CD4-positive, alpha-beta T cell treated with Interferon gamma for 1 hour (primary cell): ENCODE data around the gene PCDHGA6.
"Not testable (repeated sequence)": the region's sequence is repeated elsewhere in the genome, so short reads cannot be mapped to it uniquely, and the experiment has no call there.

Experiments used
- DNase-seq: peaks from one replicate; pipeline ENCODE4 v3.0.0-alpha.2; 2020

The PCDHGA6 gene

DNA sequence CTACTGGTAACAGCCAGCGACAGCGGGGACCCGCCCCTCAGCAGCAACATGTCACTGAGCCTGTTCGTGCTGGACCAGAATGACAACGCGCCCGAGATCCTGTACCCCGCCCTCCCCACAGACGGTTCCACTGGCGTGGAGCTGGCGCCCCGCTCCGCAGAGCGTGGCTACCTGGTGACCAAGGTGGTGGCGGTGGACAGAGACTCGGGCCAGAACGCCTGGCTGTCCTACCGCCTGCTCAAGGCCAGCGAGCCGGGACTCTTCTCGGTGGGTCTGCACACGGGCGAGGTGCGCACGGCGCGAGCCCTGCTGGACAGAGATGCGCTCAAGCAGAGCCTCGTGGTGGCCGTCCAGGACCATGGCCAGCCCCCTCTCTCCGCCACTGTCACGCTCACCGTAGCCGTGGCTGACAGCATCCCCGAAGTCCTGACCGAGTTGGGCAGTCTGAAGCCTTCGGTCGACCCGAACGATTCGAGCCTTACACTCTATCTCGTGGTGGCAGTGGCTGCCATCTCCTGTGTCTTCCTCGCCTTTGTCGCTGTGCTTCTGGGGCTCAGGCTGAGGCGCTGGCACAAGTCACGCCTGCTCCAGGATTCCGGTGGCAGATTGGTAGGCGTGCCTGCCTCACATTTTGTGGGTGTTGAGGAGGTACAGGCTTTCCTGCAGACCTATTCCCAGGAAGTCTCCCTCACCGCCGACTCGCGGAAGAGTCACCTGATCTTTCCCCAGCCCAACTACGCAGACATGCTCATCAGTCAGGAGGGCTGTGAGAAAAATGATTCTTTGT is 20.9 kb downstream of the PCDHGA6 start:
- DNase-seq = not testable (repeated sequence)

- peak; percentile 30 for DNase-seq
These were observed 24.3 kb downstream of the PCDHGA6 start, which contains the start of gene PCDHGB5 for GRCh38 chr5:141397756-141398551. Gene PCDHGB5, plus strand, starts transcription at chr5:141397947. Its CDS starts 181 bp downstream, at chr5:141398128.

- DNase-seq = no peak
These were observed 24.9 kb downstream of the PCDHGA6 start for GRCh38 chr5:141398608-141399007.

- no peak for DNase-seq
These were observed 26.0 kb downstream of the PCDHGA6 start for GRCh38 chr5:141399555-141400258.

DNA sequence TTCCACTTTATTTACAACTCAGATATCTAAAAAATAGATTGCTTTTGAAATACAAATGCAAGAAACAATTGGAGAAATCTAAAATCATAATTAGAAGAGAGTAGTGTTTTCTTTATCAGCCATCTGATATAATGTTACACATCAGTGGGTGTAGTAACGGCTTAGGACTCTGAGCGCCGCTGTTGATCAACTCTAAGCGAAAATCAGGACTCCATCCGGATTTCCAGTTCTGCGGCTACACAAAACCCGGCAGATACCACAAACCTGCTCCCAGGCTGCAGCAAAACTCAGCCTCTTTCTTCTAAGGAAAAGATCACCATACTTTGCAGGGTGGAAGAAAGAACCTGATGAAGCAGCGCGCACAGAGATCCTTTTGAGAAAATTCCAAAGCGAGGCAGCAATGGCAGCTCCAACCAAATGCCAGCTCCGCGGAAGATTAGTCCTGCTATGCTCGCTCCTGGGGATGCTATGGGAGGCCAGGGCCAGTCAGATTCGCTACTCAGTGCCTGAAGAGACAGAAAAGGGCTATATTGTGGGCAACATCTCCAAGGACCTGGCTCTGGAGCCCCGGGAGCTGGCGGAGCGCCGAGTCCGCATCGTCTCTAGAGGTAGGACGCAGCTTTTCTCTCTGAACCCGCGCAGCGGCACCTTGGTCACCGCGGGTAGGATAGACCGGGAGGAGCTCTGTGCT is 29.0 kb downstream of the PCDHGA6 start, which contains the start of gene PCDHGA9:
Gene PCDHGA9 (plus strand): TSS at position 226 of the 691 bp plus-strand sequence. CDS start 175 bp downstream, at position 401.
- DNase-seq = no peak

- DNase-seq = no peak
These were observed 29.7 kb downstream of the PCDHGA6 start for GRCh38 chr5:141403387-141403786.

DNA sequence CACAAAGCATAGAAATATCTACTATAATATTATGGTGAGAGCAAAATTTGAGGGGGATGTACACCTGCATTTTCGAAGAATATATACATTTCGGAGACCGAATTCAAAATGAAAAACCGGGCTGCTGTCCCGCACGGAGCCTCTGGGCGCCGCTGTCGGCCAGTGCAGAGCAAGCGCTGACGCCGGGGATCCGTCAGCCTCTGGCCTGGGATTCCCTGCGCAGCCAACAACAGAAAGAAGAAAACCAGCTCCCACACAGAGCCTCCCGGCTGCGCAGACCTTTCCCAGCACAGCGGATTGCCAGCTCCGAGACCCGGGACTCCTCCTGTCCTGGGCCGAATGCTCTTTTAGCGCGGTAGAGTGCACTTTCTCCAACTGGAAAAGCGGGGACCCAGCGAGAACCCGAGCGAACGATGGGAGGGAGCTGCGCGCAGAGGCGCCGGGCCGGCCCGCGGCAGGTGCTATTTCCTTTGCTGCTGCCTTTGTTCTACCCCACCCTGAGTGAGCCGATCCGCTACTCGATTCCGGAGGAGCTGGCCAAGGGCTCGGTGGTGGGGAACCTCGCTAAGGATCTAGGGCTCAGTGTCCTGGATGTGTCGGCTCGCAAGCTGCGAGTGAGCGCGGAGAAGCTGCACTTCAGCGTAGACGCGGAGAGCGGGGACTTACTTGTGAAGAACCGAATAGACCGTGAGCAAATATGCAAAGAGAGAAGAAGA is 34.3 kb downstream of the PCDHGA6 start, which contains the start of gene PCDHGB6:
Gene PCDHGB6 (plus strand): TSS at position 232 of the 716 bp plus-strand sequence. CDS start 182 bp downstream, at position 414.
- peak; percentile 28 for DNase-seq

- DNase-seq = no peak
These were observed 36.1 kb downstream of the PCDHGA6 start for GRCh38 chr5:141409598-141410306.

DNA sequence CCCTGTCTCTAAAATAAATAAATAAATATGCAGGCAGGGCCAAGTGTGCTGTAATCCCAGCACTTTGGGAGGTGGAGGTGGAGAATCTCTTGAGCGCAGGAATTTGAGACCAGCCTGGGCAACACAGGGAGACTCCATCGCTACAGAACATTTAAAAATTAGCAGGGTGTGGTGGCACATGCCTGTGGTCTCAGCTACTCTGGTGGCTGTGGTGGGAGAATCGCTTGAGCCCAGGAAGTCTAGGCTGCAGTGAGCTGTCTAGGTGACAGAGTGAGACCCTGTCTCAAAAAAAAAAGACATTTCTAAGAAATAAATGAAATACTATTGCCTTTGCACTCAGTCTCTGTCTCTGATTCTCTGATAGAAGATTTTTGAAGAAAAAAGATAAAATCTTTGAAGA is 37.9 kb downstream of the PCDHGA6 start:
- no peak for DNase-seq

DNA sequence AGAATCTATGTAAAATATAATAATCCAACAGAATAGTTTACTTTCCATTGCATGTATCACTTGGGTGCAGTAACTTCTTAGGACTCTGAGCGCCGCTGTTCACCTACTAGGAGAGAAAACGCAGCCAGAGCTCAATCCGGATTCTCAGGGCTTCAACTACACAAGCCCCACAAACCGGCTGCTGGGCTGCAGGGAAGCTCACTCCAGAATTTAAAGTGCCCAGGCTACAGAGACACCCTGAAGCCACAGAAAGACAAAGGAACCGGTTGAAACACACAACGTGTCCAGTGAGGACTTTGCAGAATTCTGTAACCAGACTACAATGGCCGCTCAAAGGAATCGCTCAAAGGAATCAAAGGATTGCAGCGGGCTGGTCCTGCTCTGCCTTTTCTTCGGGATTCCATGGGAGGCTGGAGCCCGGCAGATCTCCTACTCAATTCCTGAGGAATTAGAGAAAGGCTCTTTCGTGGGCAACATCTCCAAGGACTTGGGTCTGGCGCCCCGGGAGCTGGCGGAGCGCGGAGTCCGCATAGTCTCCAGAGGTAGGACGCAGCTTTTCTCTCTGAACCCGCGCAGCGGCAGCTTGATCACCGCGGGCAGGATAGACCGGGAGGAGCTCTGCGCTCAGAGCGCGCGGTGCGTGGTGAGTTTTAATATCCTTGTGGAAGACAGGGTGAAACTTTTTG is 39.3 kb downstream of the PCDHGA6 start, which contains the start of gene PCDHGA10:
Gene PCDHGA10 (plus strand): TSS at position 134 of the 686 bp plus-strand sequence. CDS start 189 bp downstream, at position 323.
- peak; percentile 41 for DNase-seq

- DNase-seq = no peak
These were observed 39.9 kb downstream of the PCDHGA6 start for GRCh38 chr5:141413540-141414069.

DNA sequence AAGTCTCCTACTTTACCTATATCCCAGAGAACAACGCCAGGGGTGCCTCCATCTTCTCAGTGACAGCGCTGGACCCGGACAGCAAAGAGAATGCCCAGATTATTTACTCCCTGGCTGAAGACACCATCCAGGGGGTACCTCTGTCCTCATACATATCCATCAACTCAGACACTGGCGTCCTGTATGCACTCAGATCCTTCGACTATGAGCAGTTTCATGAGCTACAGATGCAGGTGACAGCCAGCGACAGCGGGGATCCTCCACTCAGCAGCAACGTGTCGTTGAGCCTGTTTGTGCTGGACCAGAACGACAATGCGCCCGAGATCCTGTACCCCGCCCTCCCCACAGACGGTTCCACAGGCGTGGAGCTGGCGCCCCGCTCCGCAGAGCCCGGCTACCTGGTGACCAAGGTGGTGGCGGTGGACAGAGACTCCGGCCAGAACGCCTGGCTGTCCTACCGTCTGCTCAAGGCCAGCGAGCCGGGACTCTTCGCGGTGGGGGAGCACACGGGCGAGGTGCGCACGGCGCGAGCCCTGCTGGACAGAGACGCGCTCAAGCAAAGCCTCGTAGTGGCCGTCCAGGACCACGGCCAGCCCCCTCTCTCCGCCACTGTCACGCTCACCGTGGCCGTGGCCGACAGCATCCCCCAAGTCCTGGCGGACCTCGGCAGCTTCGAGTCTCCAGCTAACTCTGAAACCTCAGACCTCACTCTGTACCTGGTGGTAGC is 41.0 kb downstream of the PCDHGA6 start:
- not testable (repeated sequence) for DNase-seq

- DNase-seq = not testable (repeated sequence)
These were observed 41.6 kb downstream of the PCDHGA6 start for GRCh38 chr5:141415275-141415618.

- peak; percentile 43 for DNase-seq
These were observed 43.9 kb downstream of the PCDHGA6 start, which contains the start of gene PCDHGB7 for GRCh38 chr5:141417494-141418172. Gene PCDHGB7, plus strand, starts transcription at chr5:141417677. Its CDS starts 183 bp downstream, at chr5:141417860.

- no peak for DNase-seq
These were observed 45.6 kb downstream of the PCDHGA6 start for GRCh38 chr5:141419074-141419880.

DNA sequence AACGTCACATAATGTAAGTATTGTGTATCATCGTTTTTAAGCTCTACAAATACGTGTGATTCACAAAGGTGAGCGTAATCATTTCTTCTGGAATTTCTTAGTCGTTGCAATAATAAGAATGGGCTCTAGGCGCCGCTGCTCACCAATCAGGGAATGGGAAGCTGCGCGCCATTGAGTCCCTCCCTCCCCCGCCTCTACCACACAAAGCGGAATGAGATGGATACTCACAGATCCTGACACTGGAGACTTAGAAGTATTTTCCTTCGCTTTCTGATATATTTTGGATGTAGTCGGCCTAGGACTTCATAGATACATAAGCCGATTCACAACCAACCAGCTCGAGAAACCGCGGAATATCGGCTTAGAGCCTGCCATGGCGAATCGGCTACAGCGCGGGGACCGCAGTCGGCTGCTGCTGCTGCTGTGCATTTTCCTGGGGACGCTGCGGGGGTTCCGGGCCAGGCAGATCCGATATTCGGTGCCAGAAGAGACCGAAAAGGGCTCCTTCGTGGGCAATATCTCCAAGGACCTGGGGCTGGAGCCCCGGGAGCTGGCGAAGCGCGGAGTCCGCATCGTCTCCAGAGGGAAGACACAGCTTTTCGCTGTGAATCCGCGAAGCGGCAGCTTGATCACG is 47.3 kb downstream of the PCDHGA6 start, which contains the start of gene PCDHGA11:
Gene PCDHGA11 (plus strand): TSS at position 197 of the 634 bp plus-strand sequence. CDS start 177 bp downstream, at position 374.
- no peak for DNase-seq

- no peak for DNase-seq
These were observed 47.8 kb downstream of the PCDHGA6 start for GRCh38 chr5:141421489-141421855.
